Spleen (tissue), 11 donors: ENCODE results near the gene RNF19B. TPM values are rescaled to one million over a fixed set of nuclear protein-coding genes. Genes with fewer than 3 reads are reported as not detected.

Experiments used
- DNase-seq: peaks from one replicate; pipeline ENCODE4 v3.0.0-alpha.2; 2020
- H3K27ac ChIP-seq, 8 donors: fragments of 200-600 bp; sonication (generic) in 7 of 8; 1 replicate in 4 of 8; 2 replicates in 4 of 8; pipeline versions ENCODE4 v1.5.0 to v1.8.0; 2016 to 2021; ENCODE audit warnings: inconsistent platforms in 4 of 8, mild to moderate bottlenecking in 4 of 8, moderate library complexity in 1 of 8
- H3K27me3 ChIP-seq, 7 donors: fragments of 200-600 bp; sonication (generic) in 6 of 7; replicated peaks in 1 of 7; 1 replicate in 4 of 7; 2 replicates in 3 of 7; pipeline versions ENCODE4 v1.5.0 to v1.8.0; 2016 to 2021; ENCODE audit warnings: inconsistent platforms in 3 of 7, mild to moderate bottlenecking in 1 of 7
- H3K36me3 ChIP-seq, 6 donors: fragments of 200-600 bp; sonication (generic) in 5 of 6; 1 replicate in 4 of 6; 2 replicates in 2 of 6; pipeline versions ENCODE4 v1.5.0 to v1.8.0; 2016 to 2021; ENCODE audit warnings: inconsistent platforms in 2 of 6
- H3K4me1 ChIP-seq, 6 donors: fragments of 200-600 bp; sonication (generic) in 5 of 6; 1 replicate in 3 of 6; 2 replicates in 3 of 6; pipeline versions ENCODE4 v1.5.0 to v1.8.0; 2016 to 2021; ENCODE audit warnings: inconsistent platforms in 3 of 6
- H3K4me3 ChIP-seq, 8 donors: fragments of 200-600 bp; sonication (generic) in 7 of 8; 1 replicate in 4 of 8; 2 replicates in 4 of 8; pipeline versions ENCODE4 v1.5.0 to v1.8.0; 2016 to 2021; ENCODE audit warnings: inconsistent platforms in 4 of 8, mild to moderate bottlenecking in 4 of 8, moderate library complexity in 2 of 8
- H3K9me3 ChIP-seq, 8 donors: fragments of 200-600 bp; sonication (generic) in 7 of 8; 1 replicate in 4 of 8; 2 replicates in 4 of 8; pipeline versions ENCODE4 v1.5.0 to v1.8.0; 2016 to 2021; ENCODE audit warnings: inconsistent platforms in 4 of 8
- POLR2A ChIP-seq, 3 donors: fragments of 450-650 bp; IDR thresholded peaks; one replicate each; pipeline ENCODE4 v1.5.1; 2017; ENCODE audit warnings: antibody characterized with exemption in 3 of 3, mild to moderate bottlenecking in 1 of 3
- POLR2AphosphoS5 ChIP-seq, 3 donors: sonication (generic); formaldehyde crosslinking; IDR thresholded peaks; one replicate each; pipeline ENCODE4 v1.5.1; 2017; ENCODE audit warnings: antibody characterized with exemption in 3 of 3
- WGBS, 5 donors: extraction: QIAGEN DNeasy Blood & Tissue Kit in 3 of 5; methylation state at CpG; one replicate each; pipeline versions ENCODE4 v1.1.5 to v1.1.7; 2013 to 2018; 5-methylcytosine and 5-hydroxymethylcytosine counted together
- intact Hi-C: fragments of 100-400 bp; cut with DNase I; formaldehyde crosslinking; loops from one replicate; pipeline ENCODE4 v1.15.0; 2023; ENCODE audit warnings: low total_unique reads
- polyA plus RNA-seq, 3 donors: library from polyadenylated mRNA; stranded (reverse); fragments of 200-250 nt; gene quantifications; one replicate each; pipeline ENCODE4 v1.2.1, GENCODE V29; 2013
- total RNA-seq, 7 donors: library from RNA; depleted of rRNA in 3 of 7; stranded (reverse); fragments of >200 nt in 3 of 7; fragmentation: NEBNext Ultra II Directional in 4 of 7; extraction: Animal tissue kit (Norgen Biotek cat#: 25700) in 4 of 7; gene quantifications; one replicate each; pipeline versions ENCODE4 v1.1.0 to v1.2.1, GENCODE V29; 2016 to 2021
- TF ChIP-seq, protein P1 (sequence below), 11 experiments: fragments of 200-600 bp in 7 of 11; fragments of 450-650 bp in 4 of 11; sonication (generic) in 4 of 11; IDR thresholded peaks in 8 of 11; conservative IDR thresholded peaks in 3 of 11; 1 replicate in 7 of 11; 2 replicates in 4 of 11; pipeline versions ENCODE4 v1.4.0 to v1.8.0; 2016 to 2021; ENCODE audit warnings: antibody characterized with exemption in 11 of 11, inconsistent platforms in 4 of 11, mild to moderate bottlenecking in 1 of 11
- donor health status: healthy with polysubstance abuse.
- donor health status: DM: no; HTN: no; CAD: no; lungs with moderate emphysema.
- donor health status: DM: no; HTN: no; CAD: no.
- donor health status: Bipolar disorder and iron deficiency.
- donor health status: healthy.
- donor health status: DM: no; HTN: no; CAD: no.
- donor health status: DM: yes; HTN: yes; CAD: no.

Gene RNF19B
- total and polyA plus RNA-seq, 10 donors: 3.6 to 38.4 (median 25.6) TPM

DNA sequence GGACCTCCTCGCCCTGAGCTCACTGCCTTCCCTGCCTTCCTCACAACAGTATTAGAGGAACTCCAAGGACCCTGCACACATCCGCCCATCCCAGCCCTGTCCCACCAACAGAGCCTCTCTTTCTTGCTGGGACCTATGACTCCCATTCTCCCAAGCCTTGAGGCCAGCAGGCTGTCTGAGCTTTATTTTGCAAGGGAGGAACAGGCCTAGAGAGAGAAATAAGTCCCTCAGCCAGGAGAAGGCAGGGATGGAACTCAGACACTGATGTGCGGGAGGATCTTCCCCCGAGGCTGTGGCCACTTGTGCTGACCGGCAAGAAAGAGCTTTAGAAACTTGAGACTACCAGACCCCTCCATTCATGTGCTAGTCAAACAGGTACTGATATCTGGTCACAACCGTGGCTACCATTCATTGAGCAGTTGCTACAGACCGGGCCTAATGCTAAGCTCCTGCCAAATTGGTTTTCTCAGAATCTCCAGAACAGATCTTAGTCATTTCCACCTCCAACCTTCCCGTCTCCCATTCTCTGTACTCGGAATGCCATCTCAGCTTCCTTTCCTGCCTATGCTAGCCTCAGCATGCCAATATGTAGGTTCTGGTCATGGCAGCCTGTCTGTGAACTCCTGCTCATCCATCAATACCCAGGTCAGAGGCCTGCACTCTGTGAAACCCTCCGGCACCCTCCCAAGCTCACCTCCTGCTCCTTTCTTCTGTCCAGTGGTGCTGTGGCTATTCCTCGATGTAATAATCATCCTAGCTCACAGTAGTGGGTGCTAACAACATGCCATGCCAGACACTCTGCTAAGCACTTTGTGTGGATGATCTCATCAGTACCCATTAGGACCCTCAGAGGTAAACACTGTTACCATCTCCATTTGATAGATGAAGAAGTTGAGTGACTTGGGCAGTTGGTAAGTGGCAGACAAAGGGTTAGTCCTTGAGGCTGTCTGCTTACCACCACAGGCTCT is 67.2 kb downstream of the RNF19B start:
- intact Hi-C loops: no loop called here
- Histone ChIP-seq H3K4me3 (no peak overlapping the region), H3K9me3 (no peaks in the 10 kb centered on the region), H3K27ac (no peak overlapping the region), H3K4me1 (peaks cover 11 to 33% (median 25%) of the 10 kb centered on the region in 6 donors), H3K36me3 (no peaks in the 10 kb centered on the region), H3K27me3 (peaks cover 0 to 69% (median 38%) of the 10 kb centered on the region in 7 donors)
- TF ChIP-seq POLR2A (IDR thresholded peaks at IDR 0.05) (no peak), POLR2AphosphoS5 (IDR thresholded peaks at IDR 0.05) (no peak)
- TF ChIP-seq, protein P1, sequence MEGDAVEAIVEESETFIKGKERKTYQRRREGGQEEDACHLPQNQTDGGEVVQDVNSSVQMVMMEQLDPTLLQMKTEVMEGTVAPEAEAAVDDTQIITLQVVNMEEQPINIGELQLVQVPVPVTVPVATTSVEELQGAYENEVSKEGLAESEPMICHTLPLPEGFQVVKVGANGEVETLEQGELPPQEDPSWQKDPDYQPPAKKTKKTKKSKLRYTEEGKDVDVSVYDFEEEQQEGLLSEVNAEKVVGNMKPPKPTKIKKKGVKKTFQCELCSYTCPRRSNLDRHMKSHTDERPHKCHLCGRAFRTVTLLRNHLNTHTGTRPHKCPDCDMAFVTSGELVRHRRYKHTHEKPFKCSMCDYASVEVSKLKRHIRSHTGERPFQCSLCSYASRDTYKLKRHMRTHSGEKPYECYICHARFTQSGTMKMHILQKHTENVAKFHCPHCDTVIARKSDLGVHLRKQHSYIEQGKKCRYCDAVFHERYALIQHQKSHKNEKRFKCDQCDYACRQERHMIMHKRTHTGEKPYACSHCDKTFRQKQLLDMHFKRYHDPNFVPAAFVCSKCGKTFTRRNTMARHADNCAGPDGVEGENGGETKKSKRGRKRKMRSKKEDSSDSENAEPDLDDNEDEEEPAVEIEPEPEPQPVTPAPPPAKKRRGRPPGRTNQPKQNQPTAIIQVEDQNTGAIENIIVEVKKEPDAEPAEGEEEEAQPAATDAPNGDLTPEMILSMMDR (IDR thresholded peaks at IDR 0.05 in 8 of 11, conservative IDR thresholded peaks at IDR 0.05 in 3 of 11): no peak
- DNase-seq: peak; percentile 29
- WGBS, 5 donors: 63 to 87% (median 84%) methylated on average over 11 of the region's 11 CpGs

DNA sequence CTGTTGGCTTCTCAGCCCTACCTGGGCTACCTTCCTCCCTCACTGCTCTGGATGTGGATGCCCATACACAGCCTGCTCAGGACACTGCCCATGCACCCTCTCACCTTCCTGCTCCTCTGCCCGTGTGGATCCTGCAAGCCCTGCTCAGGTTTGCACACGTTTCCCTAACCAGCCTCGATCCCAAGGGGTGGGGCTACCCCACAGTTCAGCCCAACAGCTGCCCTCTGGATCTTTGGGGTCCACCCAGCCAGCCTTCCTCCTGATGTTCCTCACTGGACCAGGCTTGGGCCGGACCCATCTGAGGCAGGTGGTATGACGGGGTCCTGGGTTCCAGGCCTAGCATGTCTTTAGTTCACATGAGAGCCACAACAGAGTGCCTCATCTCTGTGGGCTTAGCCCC is 68.2 kb downstream of the RNF19B start:
- no peak overlapping the region for H3K27ac ChIP-seq
- peak; percentile 43 for DNase-seq
- H3K4me1 ChIP-seq: peaks cover 11 to 30% (median 22%) of the 10 kb centered on the region in 6 donors
- H3K9me3 ChIP-seq: no peaks in the 10 kb centered on the region
- no peak overlapping the region for H3K4me3 ChIP-seq
- H3K27me3 ChIP-seq: peaks cover 0 to 69% (median 40%) of the 10 kb centered on the region in 7 donors
- no peaks in the 10 kb centered on the region for H3K36me3 ChIP-seq
- no peak for TF ChIP-seq POLR2A (IDR thresholded peaks at IDR 0.05)
- TF ChIP-seq, protein P1 (IDR thresholded peaks at IDR 0.05 in 8 of 11, conservative IDR thresholded peaks at IDR 0.05 in 3 of 11): no peak
- TF ChIP-seq POLR2AphosphoS5 (IDR thresholded peaks at IDR 0.05): no peak
- intact Hi-C loops: no loop called here
- WGBS, 5 donors: 40 to 87% (median 79%) methylated on average over 1 to 5 of the region's 5 CpGs

DNA sequence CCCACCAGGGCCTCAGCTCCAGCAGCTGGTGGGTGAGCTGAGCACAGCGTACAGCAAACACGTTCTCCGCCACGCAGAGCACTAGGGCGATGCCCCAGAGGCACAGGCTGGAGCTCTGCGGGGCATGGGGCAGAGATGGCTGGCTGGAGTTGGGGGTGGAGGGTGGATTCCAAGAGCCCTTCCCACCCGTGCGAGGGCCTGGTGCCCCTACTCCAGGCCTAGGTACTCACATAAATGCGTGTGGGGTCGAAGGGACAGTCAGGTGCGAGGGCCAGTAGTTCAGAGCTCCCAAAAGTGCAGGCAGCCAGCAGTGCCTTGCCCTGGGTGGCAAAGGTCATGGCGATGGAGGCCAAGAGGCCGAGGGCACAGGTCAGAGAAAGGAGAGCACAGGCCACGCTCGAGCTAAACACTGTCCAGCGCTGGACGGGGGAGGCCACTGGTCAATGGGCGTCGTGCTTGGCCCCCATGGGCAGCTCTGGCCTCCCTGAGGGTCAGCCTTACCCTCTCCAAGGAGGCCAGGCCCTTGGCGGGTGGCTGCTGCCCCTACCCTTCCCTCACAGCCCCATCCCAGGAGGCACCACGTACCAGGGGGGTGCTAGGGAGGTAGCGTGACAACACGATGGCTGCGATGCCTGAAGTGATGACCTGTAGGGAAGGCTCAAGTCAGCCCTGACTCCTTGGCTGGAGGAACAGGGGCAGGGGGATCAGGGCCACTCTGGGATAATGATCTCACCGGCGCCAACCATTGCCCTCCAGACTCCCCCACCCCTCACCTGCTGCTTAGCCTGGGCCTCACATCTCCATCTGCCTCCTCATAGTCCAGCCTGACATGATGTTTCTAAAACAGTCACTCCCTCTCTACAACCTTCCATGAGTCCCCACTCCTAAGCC is 69.0 kb downstream of the RNF19B start:
- Histone ChIP-seq H3K4me3 (no peak overlapping the region), H3K9me3 (no peaks in the 10 kb centered on the region), H3K4me1 (peaks cover 8 to 24% (median 17%) of the 10 kb centered on the region in 6 donors), H3K27me3 (peaks cover 0 to 69% (median 40%) of the 10 kb centered on the region in 7 donors), H3K36me3 (no peaks in the 10 kb centered on the region), H3K27ac (no peak overlapping the region)
- DNase-seq: peak; percentile 61
- WGBS, 5 donors: 85 to 95% (median 92%) methylated on average over 19 to 26 of the region's 26 CpGs
- intact Hi-C loops: no loop called here
- TF ChIP-seq POLR2AphosphoS5 (IDR thresholded peaks at IDR 0.05): no peak
- no peak for TF ChIP-seq POLR2A (IDR thresholded peaks at IDR 0.05)
- TF ChIP-seq, protein P1 (IDR thresholded peaks at IDR 0.05 in 8 of 11, conservative IDR thresholded peaks at IDR 0.05 in 3 of 11): no peak
